HG03439 (cell line): ENCODE data around the gene CD300LB.
"Not testable (repeated sequence)": the region's sequence is repeated elsewhere in the genome, so short reads cannot be mapped to it uniquely, and the experiment has no call there.

Experiments
- ATAC-seq: cut with Tn5 transposase; IDR thresholded peaks from one replicate; pipeline ENCODE4 v1.9.1; 2021; ENCODE audit warnings: mild to moderate bottlenecking, moderate library complexity; ENCODE audit not compliant: unreplicated experiment

Gene CD300LB

GRCh38 chr17:74531231-74531761, at the start of gene CD300LB:
CD300LB (minus strand) TSS chr17:74531475; CDS start chr17:74531350, 125 bp downstream.
- no peak for ATAC-seq

DNA sequence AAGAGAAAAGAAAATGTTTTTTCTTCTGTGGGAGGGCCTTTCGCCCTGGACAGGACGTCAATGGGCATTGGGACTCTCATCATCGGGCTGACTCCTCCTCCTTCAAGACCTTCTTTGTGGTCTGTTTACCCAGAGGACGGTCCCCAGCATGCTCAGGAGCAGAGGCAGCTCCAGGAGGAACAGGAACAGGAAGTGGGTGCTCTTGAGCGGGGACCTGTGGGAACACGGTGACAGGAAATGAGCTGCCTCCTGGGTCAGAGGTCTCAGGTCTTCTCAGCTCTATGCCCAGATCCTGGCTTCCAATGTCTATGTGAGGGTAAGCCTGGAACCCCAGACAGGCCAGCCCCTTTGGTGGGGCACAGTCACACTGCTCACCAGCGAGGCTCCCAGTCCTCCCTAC, 48.6 kb upstream of the CD300LB start:
- ATAC-seq = no peak

- no peak for ATAC-seq
These were observed 47.7 kb upstream of the CD300LB start for GRCh38 chr17:74578979-74579378.

DNA sequence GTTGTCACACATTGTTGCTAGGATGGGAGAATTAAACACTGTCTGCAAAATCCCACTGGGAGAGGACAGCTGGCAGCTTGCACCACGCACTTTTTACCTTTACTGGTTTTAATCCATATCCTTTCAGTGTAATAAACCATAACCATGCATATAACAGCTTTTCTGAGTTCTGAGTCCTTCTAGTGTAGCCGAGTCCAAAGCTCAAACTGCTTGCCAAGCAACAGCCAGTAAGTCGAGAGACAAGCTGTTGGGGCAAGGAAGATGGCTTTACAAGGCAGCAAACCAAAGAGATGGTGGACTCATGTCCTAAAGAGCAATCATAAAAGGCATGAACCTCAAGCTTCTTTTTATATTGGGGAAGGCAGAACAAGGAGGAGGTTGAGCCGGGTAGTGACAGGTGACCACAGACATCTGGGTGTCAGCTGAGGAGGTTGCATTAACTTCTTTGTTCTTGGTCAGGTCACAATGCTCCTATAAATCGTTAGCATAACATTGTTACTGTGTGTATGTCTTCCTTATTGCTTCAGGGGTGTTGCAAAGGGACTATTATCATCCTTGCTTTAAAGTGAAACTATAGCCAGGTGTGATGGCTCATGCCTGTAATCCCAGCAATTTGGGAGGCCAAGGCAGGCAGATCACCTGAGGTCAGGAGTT, 43.3 kb upstream of the CD300LB start:
- no peak for ATAC-seq

GRCh38 chr17:74573635-74574034, 42.4 kb upstream of the CD300LB start:
- ATAC-seq = not testable (repeated sequence)

GRCh38 chr17:74573169-74573568, 41.9 kb upstream of the CD300LB start:
- no peak for ATAC-seq

- ATAC-seq = no peak
These were observed 40.5 kb upstream of the CD300LB start for GRCh38 chr17:74571621-74572270.

DNA sequence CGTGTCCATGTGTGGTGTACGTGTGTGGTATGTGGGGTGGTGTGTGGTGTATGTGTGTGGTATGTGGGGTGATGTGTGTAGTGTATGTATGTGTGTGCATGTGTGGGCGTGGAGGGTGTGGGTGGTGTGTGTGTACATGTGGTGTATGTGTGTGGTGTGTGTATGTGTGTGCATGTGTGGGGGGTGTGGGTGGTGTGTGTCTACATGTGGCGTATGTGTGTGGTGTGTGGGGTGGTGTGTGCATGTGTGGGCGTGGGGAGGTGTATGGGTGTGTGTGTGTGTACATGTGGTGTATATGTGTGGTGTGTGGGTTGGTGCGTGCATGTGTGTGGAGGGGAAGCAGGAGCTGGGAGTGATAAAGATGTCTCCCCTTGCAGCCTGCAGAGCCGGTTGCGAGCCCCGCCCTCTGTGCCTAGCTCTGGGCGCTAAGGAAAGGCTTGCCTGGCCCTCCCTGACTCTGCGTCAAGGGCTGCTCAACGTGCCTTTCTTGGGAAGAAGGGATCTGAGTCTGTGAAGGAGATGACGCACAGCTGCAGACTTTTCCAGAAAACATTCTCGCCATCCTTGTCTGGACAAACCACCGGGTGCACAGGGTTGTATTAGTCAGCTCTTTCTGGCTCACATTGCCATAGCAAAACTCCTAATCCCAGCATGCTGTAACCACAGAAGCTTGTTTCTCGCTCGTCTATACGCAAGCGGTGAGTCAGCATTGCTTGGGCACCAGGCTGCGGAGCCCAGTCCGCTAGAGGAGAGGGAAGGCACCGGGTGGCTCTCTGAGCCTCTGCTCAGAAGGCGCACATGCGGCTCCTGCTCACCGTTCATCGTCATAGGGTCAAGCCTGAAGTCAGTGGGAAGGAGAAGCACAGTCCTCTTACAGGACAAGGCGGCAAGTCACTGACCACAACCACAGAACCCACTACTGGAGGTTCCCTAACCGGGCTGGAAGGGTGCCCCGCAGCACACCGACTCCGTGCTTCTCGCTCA, 38.0 kb upstream of the CD300LB start:
- no peak for ATAC-seq

- ATAC-seq = no peak
These were observed 37.0 kb upstream of the CD300LB start for GRCh38 chr17:74568106-74568873.

- no peak for ATAC-seq
These were observed 36.1 kb upstream of the CD300LB start, which contains the start of gene CD300H for GRCh38 chr17:74567397-74567796. CD300H (minus strand) TSS chr17:74567509.

GRCh38 chr17:74566132-74566753, 35.0 kb upstream of the CD300LB start:
- ATAC-seq = no peak

DNA sequence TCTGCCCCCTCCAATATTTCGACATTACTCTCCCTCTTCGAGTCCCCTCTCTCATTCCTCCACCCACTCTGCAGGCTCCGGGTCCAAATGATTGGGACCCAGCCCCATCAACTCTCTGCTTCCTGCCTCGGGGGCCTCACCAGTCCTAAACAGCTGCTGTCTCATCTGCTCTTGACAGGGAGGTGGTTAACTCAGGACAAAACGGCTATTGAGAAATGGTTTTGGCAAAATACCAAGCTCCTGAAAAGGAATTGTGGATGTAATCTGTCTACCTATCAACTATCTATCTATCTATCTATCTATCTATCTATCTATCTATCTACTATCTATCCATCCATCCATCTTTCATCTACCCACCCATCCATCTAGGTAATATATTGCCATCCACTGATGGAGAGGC, 33.9 kb upstream of the CD300LB start:
- no peak for ATAC-seq

DNA sequence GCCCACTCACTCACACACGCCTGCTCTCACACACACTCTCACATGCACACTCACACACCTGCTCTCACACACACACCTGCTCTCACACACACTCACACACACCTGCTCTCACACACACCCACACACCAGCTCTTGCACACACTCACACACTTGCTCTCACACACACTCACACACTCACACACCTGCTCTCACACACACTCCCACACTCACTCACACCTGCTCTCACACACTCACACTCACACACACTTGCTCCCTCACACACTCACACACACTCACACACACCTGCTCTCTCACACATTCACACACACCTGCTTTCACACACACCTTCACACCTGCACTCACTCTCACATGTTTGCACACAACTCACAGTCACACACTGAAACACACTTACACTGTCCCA, 32.1 kb upstream of the CD300LB start:
- no peak for ATAC-seq

- no peak for ATAC-seq
These were observed 30.3 kb upstream of the CD300LB start for GRCh38 chr17:74561586-74561985.

GRCh38 chr17:74558882-74559519, 27.7 kb upstream of the CD300LB start:
- no peak for ATAC-seq

DNA sequence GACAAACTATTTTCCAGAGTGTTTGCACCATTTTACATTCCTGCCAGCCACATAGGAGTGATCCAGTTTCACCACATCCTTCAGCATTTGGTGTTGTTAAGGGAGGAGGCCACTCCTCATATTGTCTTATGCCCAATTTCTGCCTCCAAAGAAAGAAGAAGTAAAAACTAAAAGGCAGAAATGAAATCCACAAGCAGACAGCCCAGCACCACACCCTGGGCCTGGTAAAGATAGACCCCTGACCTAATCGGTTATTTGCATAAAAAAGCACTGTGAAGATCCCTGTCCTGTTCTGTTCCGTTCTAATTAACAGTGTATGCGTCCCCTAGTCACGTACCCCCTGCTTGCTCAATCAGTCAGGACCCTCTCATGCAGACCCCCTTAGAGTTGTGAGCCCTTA, 27.1 kb upstream of the CD300LB start:
- not testable (repeated sequence) for ATAC-seq

- ATAC-seq = no peak
These were observed 24.2 kb upstream of the CD300LB start for GRCh38 chr17:74555427-74555940.

GRCh38 chr17:74554909-74555308, 23.6 kb upstream of the CD300LB start:
- ATAC-seq = no peak

DNA sequence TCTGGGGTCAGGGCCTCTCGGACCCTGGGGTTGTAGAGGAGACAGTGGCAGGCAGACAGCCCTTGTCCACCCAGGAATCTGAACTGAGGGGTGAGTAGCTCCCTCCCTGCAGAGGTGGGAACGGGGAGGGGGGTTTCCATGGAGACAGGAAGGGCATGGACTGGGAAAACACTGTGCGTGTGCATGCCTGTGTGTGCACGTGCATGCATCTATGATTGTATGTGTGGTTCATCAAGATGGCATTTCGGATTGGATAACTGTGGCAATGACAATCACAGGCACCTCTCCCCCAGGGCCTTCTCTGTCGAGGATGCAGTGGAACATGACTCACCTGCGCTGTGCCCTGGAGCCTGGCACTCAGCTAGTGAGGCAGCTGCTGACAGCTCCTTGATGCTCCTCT, 20.8 kb upstream of the CD300LB start:
- ATAC-seq = no peak
